ENCODE data around the gene CEACAM19. TPM values are rescaled to one million over a fixed set of nuclear protein-coding genes. Genes with fewer than 3 reads are reported as not detected.

Gene CEACAM19
- total RNA-seq, 1 donor from 2014 or later = 0.09 TPM

GRCh38 chr19:44692379-44692721, 21.1 kb downstream of the CEACAM19 start:
- Mint-ChIP-seq H3K4me3 (no peak overlapping the region), H3K4me1 (peaks cover 6% of the 10 kb centered on the region), H3K27me3 (ENCODE audit: insufficient read depth, low read depth) (peaks cover 7% of the 10 kb centered on the region), H3K9me3 (no peaks in the 10 kb centered on the region), H3K27ac (no peak overlapping the region), H3K36me3 (no peaks in the 10 kb centered on the region)
- no peaks in the 10 kb centered on the region for H3K36me3 ChIP-seq
- H3K4me3 ChIP-seq = no peak overlapping the region
- H4K20me1 ChIP-seq (ENCODE audit: low read depth) = no peaks in the 10 kb centered on the region
- no peak overlapping the region for H3K27ac ChIP-seq
- no peak overlapping the region for H2AFZ ChIP-seq (replicated peaks)
- TF ChIP-seq EZH2 (IDR thresholded peaks at IDR 0.05) (no peak), EZH2phosphoT487 (IDR thresholded peaks at IDR 0.05) (no peak)
- TF ChIP-seq, protein P1, sequence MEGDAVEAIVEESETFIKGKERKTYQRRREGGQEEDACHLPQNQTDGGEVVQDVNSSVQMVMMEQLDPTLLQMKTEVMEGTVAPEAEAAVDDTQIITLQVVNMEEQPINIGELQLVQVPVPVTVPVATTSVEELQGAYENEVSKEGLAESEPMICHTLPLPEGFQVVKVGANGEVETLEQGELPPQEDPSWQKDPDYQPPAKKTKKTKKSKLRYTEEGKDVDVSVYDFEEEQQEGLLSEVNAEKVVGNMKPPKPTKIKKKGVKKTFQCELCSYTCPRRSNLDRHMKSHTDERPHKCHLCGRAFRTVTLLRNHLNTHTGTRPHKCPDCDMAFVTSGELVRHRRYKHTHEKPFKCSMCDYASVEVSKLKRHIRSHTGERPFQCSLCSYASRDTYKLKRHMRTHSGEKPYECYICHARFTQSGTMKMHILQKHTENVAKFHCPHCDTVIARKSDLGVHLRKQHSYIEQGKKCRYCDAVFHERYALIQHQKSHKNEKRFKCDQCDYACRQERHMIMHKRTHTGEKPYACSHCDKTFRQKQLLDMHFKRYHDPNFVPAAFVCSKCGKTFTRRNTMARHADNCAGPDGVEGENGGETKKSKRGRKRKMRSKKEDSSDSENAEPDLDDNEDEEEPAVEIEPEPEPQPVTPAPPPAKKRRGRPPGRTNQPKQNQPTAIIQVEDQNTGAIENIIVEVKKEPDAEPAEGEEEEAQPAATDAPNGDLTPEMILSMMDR (IDR thresholded peaks at IDR 0.05) = no peak
- DNase-seq (ENCODE audit: low spot score) = no peak
- H3K27me3 ChIP-seq = no peaks in the 10 kb centered on the region
- no peaks in the 10 kb centered on the region for H3K79me2 ChIP-seq (ENCODE audit: low read depth)
- H3K9ac ChIP-seq = no peak overlapping the region
- H3F3A ChIP-seq (ENCODE audit: low read depth) = no peaks in the 10 kb centered on the region
- no peaks in the 10 kb centered on the region for H3K4me1 ChIP-seq
- no peaks in the 10 kb centered on the region for H3K9me3 ChIP-seq (ENCODE audit: low read depth)
- H3K4me2 ChIP-seq = no peak overlapping the region

DNA sequence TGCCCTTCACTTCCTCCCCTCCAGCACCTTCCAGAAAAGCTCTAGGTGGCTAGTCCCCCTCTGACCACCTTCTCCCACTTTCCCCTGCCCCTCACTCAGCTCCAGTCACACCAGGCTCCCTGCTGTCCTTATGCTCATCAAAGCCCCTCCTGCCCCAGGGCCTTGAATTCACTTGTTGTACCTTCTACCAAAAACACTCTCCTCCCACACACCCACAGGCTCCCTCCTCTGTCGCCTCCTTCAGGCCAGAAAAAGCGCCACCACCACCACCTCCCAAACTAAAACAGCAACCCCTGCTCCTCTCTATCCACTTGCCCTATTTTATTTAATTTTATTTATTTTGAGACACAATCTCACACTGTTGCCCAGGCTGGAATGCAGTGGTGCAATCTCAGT, 22.9 kb downstream of the CEACAM19 start:
- TF ChIP-seq EZH2phosphoT487 (IDR thresholded peaks at IDR 0.05) = no peak
- TF ChIP-seq, protein P1 (IDR thresholded peaks at IDR 0.05) = peak; percentile 42
- Histone ChIP-seq H3K27me3 (no peaks in the 10 kb centered on the region), H3K36me3 (no peaks in the 10 kb centered on the region), H3K27ac (no peak overlapping the region), H3F3A (ENCODE audit: low read depth) (no peaks in the 10 kb centered on the region), H3K4me3 (no peak overlapping the region), H4K20me1 (ENCODE audit: low read depth) (no peaks in the 10 kb centered on the region), H3K4me1 (no peaks in the 10 kb centered on the region), H2AFZ (replicated peaks) (no peak overlapping the region), H3K9ac (no peak overlapping the region), H3K79me2 (ENCODE audit: low read depth) (no peaks in the 10 kb centered on the region), H3K4me2 (no peak overlapping the region), H3K9me3 (ENCODE audit: low read depth) (no peaks in the 10 kb centered on the region)
- Mint-ChIP-seq H3K9me3 (no peaks in the 10 kb centered on the region), H3K4me1 (peaks cover 6% of the 10 kb centered on the region), H3K27me3 (ENCODE audit: insufficient read depth, low read depth) (peaks cover 4% of the 10 kb centered on the region), H3K4me3 (no peak overlapping the region), H3K27ac (no peak overlapping the region), H3K36me3 (no peaks in the 10 kb centered on the region)
- no peak for DNase-seq (ENCODE audit: low spot score)

DNA sequence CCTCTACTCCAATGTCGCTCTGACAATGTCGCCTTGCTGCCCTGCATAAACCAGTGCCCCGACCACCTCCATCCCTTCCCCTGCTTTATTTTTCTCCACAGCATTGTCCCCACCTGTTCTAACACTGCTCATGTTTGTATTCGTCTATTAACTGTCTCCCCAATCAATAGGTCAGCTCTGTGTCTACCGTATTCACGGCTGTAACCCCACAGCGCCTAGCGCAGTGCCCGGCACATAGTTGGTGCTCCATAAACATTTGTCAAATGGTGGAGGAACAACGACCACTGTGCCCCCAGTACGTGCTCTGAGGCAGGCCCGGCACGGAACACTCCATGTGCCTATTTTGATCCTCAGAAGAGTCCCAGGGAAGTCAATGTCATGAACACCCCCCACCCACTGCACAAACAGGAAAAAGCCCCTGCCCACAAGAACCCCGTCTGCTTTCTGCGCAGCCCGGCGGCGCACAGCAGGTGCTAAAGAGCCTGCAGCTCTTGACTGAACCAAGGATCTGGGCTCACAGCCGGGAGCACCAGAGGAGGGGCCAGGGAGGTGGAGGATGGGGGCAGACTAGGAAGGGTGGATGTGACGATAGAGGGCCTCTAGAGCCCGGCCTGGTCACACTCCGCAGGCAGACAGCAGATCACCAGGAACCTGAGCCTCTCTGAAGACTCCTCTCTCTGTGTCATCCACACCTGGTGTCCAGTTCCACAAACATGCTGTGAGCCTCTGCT, 25.8 kb downstream of the CEACAM19 start:
- no peaks in the 10 kb centered on the region for H3K27me3 Mint-ChIP-seq (ENCODE audit: insufficient read depth, low read depth)
- Histone ChIP-seq H4K20me1 (ENCODE audit: low read depth) (no peaks in the 10 kb centered on the region), H3K9ac (no peak overlapping the region), H3K9me3 (ENCODE audit: low read depth) (no peaks in the 10 kb centered on the region), H3K4me1 (no peaks in the 10 kb centered on the region), H3K4me2 (no peak overlapping the region), H3F3A (ENCODE audit: low read depth) (no peaks in the 10 kb centered on the region), H3K27ac (no peak overlapping the region), H3K4me3 (no peak overlapping the region), H3K27me3 (no peaks in the 10 kb centered on the region), H3K36me3 (no peaks in the 10 kb centered on the region), H2AFZ (replicated peaks) (no peak overlapping the region), H3K79me2 (ENCODE audit: low read depth) (no peaks in the 10 kb centered on the region)
- H3K27ac Mint-ChIP-seq = peak overlapping the region; percentile 40
- no peak overlapping the region for H3K4me3 Mint-ChIP-seq
- TF ChIP-seq, protein P1 (IDR thresholded peaks at IDR 0.05) = no peak
- TF ChIP-seq EZH2 (IDR thresholded peaks at IDR 0.05) (no peak), EZH2phosphoT487 (IDR thresholded peaks at IDR 0.05) (no peak)
- no peaks in the 10 kb centered on the region for H3K36me3 Mint-ChIP-seq
- no peak for DNase-seq (ENCODE audit: low spot score)
- H3K9me3 Mint-ChIP-seq = no peaks in the 10 kb centered on the region
- peaks cover 4% of the 10 kb centered on the region for H3K4me1 Mint-ChIP-seq
